Measurements from ENCODE around the gene RAB11FIP2.

The RAB11FIP2 gene

DNA sequence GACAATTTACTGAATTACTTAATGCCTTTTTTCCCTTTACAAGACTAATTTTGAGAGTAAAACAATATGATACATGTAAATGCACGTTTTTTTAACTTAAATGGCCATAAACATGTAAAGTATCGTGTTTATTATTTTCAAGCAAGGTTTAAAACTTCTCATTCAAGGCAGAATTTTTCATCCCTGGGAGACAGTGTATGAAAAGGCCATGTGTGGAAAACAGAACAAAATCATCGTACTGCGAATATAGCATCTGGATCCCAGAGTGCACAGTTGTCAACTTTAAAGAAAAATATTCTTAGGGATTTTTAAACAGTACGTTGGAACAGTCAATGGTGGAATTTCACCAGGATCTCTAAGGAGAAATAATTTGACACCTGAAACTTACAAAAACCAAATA lies 1.1 kb upstream of the RAB11FIP2 start:
- no peak for TF ChIP-seq CTCF (IDR thresholded peaks at IDR 0.05; ENCODE audit: low read depth, low read length, poor library complexity, severe bottlenecking)
- TF ChIP-seq EZH2phosphoT487 (IDR thresholded peaks at IDR 0.05; ENCODE audit: borderline replicate concordance, low read length), result no peak
- H3K4me2 ChIP-seq (ENCODE audit: low read length), result 0 out of 2 replicates have a peak overlapping the region, but pooled peaks have one; percentile 69
- no peaks in the 10 kb centered on the region for H3K9me2 ChIP-seq (replicated peaks; ENCODE audit: control insufficient read depth, low read length)
- H3K36me3 ChIP-seq (ENCODE audit: control insufficient read depth, low read length), result no peaks in the 10 kb centered on the region
- no peaks in the 10 kb centered on the region for H3K9me3 ChIP-seq (ENCODE audit: control insufficient read depth, insufficient read depth, low read length)
- H4K20me1 ChIP-seq (ENCODE audit: control insufficient read depth, insufficient read depth, low read depth, low read length), result no peaks in the 10 kb centered on the region
- no peaks in the 10 kb centered on the region for H3F3A ChIP-seq (ENCODE audit: control insufficient read depth, insufficient read depth)
- no peak overlapping the region for H3K4me3 ChIP-seq (ENCODE audit: low read length)
- H3K4me1 ChIP-seq (ENCODE audit: control insufficient read depth, low read length), result peaks cover 26% of the 10 kb centered on the region
- H3K27me3 ChIP-seq (ENCODE audit: control insufficient read depth, low read length), result no peaks in the 10 kb centered on the region
- H3K79me2 ChIP-seq (ENCODE audit: control insufficient read depth, low read length), result peaks cover 35% of the 10 kb centered on the region
- no peak overlapping the region for H3K27ac ChIP-seq (ENCODE audit: low read depth, low read length)

- Histone ChIP-seq H3K27me3 (ENCODE audit: control insufficient read depth, low read length) (no peaks in the 10 kb centered on the region), H3K9me3 (ENCODE audit: control insufficient read depth, insufficient read depth, low read length) (no peaks in the 10 kb centered on the region), H4K20me1 (ENCODE audit: control insufficient read depth, insufficient read depth, low read depth, low read length) (no peaks in the 10 kb centered on the region), H3K9me2 (replicated peaks; ENCODE audit: control insufficient read depth, low read length) (no peaks in the 10 kb centered on the region), H3K79me2 (ENCODE audit: control insufficient read depth, low read length) (peaks cover 41% of the 10 kb centered on the region), H3K4me2 (ENCODE audit: low read length) (peak overlapping the region; percentile 69), H3K27ac (ENCODE audit: low read depth, low read length) (no peak overlapping the region; the same call in 1 of the 2 replicates), H3K4me3 (ENCODE audit: low read length) (peak overlapping the region; percentile 95), H3K4me1 (ENCODE audit: control insufficient read depth, low read length) (peaks cover 32% of the 10 kb centered on the region), H3K36me3 (ENCODE audit: control insufficient read depth, low read length) (no peaks in the 10 kb centered on the region), H3F3A (ENCODE audit: control insufficient read depth, insufficient read depth) (no peaks in the 10 kb centered on the region)
- no peak for TF ChIP-seq CTCF (IDR thresholded peaks at IDR 0.05; ENCODE audit: low read depth, low read length, poor library complexity, severe bottlenecking)
- no peak for TF ChIP-seq EZH2phosphoT487 (IDR thresholded peaks at IDR 0.05; ENCODE audit: borderline replicate concordance, low read length)
These were observed 497 bp upstream of the RAB11FIP2 start for GRCh38 chr10:118047157-118047719.

GRCh38 chr10:118045837-118046394 lies 825 bp downstream of the RAB11FIP2 start:
- H3F3A ChIP-seq (ENCODE audit: control insufficient read depth, insufficient read depth), result no peaks in the 10 kb centered on the region
- peaks cover 2% of the 10 kb centered on the region; the same call in 1 of the 2 replicates for H3K36me3 ChIP-seq (ENCODE audit: control insufficient read depth, low read length)
- H3K27me3 ChIP-seq (ENCODE audit: control insufficient read depth, low read length), result no peaks in the 10 kb centered on the region
- no peaks in the 10 kb centered on the region for H3K9me2 ChIP-seq (replicated peaks; ENCODE audit: control insufficient read depth, low read length)
- H3K4me1 ChIP-seq (ENCODE audit: control insufficient read depth, low read length), result peaks cover 37% of the 10 kb centered on the region
- H3K27ac ChIP-seq (ENCODE audit: low read depth, low read length), result peak overlapping the region; percentile 54
- H3K4me2 ChIP-seq (ENCODE audit: low read length), result peak overlapping the region; percentile 69
- H3K9me3 ChIP-seq (ENCODE audit: control insufficient read depth, insufficient read depth, low read length), result no peaks in the 10 kb centered on the region
- TF ChIP-seq EZH2phosphoT487 (IDR thresholded peaks at IDR 0.05; ENCODE audit: borderline replicate concordance, low read length) (no peak), CTCF (IDR thresholded peaks at IDR 0.05; ENCODE audit: low read depth, low read length, poor library complexity, severe bottlenecking) (no peak)
- no peaks in the 10 kb centered on the region for H4K20me1 ChIP-seq (ENCODE audit: control insufficient read depth, insufficient read depth, low read depth, low read length)
- H3K4me3 ChIP-seq (ENCODE audit: low read length), result peak overlapping the region; percentile 95
- peaks cover 55% of the 10 kb centered on the region for H3K79me2 ChIP-seq (ENCODE audit: control insufficient read depth, low read length)

All from DOHH2 (cell line).